Panc1 (cell line): ENCODE measurements around the gene NAT16.
"Not testable (repeated sequence)": the region's sequence is repeated elsewhere in the genome, so short reads cannot be mapped to it uniquely, and the experiment has no call there.

Source experiments
- CTCF ChIP-seq: fragments of 450-650 bp; IDR thresholded peaks from 2 replicates; pipeline ENCODE4 v1.5.1; 2017; ENCODE audit warnings: mild to moderate bottlenecking
- POLR2AphosphoS5 ChIP-seq: IDR thresholded peaks from 2 replicates; pipeline ENCODE4 v1.6.1; 2012; ENCODE audit warnings: mild to moderate bottlenecking, low read depth, low read length, moderate library complexity
- REST ChIP-seq, 2 experiments: IDR thresholded peaks; 2 replicates each; pipeline ENCODE4 v1.6.1; 2011 to 2012; ENCODE audit warnings: low read depth in 2 of 2, control low read depth in 1 of 2, low read length in 1 of 2, mild to moderate bottlenecking in 1 of 2, moderate library complexity in 1 of 2; ENCODE audit not compliant: insufficient read depth in 1 of 2
- SIN3A ChIP-seq: IDR thresholded peaks from 2 replicates; pipeline ENCODE4 v1.6.1; 2012; ENCODE audit warnings: low read depth, mild to moderate bottlenecking, low read length, moderate library complexity, borderline replicate concordance; ENCODE audit not compliant: insufficient read depth
- TCF7L2 ChIP-seq: IDR thresholded peaks from 2 replicates; pipeline ENCODE4 v1.6.1; 2011; ENCODE audit warnings: mild to moderate bottlenecking, low read depth, low read length, inconsistent platforms

- not testable (repeated sequence) for TF ChIP-seq CTCF; SIN3A; POLR2AphosphoS5; REST (IDR thresholded peaks at IDR 0.05; ENCODE audit: insufficient read depth in 1 of 2, low read depth in 2 of 2, low read length in 1 of 2); TCF7L2
Measured at GRCh38 chr7:101121631-101121990, 58.5 kb downstream of the NAT16 start.
